CD4-positive, alpha-beta T cell treated with Interleukin-12 subunit alpha and Interleukin-12 subunit beta, for 1 hour (primary cell): ENCODE data around the gene ACP4.
"Not testable (repeated sequence)": the region's sequence is repeated elsewhere in the genome, so short reads cannot be mapped to it uniquely, and the experiment has no call there.

Source experiments
- DNase-seq: peaks from one replicate; pipeline ENCODE4 v3.0.0-alpha.2; 2020

Gene ACP4

DNA sequence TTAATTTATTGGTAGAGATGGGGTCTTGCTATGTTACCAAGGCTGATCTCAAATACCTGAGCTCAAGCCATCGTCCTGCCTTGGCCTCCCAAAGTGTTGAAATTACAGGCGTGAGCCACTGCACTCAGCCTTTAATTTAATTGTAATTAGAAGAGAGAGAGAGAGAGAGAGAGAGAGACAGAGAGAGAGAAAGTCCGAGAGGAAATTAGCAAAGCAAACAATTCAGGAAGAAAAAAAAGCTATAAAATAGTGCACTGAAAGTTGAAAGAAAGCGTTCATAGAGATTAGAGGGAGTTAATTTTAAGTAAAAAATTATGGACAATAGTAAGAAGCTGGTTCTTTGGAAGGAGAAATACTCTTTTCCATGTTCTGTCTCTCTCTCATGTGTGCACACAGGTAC, 13.0 kb upstream of the ACP4 start:
- DNase-seq: no peak

DNA sequence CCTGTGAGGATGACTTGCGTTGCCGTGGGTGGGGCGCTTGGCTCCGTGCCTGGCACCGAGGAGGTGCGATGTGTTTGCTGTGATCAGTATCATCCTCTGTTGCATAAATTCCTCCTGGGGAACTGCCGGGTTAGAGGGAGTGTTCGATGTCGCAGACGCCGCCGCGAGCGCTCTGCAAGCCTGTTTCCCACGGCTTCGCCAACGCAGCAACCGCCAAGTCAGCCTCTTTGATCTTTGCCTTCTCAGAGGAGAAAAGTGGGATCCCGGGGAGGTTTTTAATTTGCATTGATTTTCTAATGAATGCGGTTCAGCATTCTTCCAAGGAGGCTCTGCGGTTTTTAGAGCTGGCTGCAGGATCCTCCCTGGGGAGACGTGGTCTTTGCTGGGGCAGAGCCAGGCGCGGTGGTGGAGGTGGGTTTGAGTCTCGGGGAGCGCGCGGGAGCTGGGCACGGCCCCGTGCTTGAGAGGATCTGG, 12.3 kb upstream of the ACP4 start:
- no peak for DNase-seq

DNA sequence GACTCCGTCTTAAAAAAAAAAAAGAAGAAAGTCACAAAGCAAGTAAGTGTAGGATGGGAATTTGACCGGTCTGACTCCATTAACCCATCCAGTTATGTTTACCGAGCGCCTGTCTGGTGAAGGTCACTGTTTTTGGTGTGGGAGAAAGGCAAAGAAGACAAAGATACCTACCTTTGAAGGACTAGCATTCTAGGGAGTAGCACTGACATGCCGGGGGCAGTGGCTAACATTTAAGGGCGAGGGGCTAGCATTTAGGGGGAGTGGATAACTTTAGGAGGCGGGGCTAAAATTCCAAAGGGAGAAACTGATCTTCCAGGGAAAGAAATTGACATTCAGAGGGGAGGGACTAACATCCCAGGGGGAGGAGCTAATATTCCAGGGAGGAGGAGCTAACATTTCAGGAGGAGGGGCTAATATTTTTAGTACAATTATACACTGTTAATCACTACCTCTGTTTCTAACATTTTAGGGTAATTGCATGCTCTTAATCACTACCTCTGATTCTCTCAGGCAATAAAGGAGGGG, 11.2 kb upstream of the ACP4 start:
- no peak for DNase-seq

DNA sequence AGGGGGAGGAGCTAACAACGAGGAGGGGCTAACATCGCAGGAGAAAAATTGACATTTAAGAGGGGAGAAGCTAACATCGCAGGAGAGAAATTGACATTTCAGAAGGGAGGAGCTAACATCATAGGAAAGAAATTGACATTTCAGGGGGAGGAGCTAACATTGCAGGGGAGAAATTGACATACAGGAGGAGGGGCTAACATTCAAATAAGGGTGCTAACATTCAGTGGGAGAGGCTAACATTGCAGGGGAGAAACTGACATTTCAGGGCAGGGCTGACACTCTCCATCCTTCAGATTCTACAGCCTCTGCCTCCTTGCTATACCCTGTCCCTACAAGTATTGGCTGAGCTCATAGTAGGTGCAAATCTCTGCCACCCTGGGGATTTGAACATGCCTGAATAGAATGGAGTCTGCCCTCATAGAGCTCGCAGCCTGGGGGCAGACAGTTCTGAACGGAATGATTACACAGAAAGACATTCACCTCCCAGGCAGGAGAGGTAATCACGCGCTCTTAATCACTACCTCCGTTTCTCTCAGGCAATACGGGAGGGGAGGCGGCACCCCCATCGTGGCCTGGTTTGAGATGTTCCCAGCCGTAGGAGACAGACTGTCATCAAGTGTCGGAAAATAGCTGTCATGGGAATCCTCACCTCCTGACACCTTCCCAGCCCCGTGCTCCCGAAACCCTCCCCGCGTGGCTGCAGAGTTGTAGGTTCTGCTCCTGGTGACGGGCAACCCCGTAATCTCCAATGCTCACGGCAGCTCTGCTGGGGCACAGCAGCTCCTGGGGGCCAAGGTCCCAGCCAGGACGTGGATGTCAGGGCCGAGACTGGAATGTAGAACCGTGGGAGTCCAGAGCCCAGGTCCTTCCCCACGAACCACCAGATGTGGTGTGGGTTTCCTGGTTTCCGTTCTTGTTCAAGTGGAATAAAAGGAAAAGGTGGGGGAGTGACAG, 10.4 kb upstream of the ACP4 start:
- DNase-seq: no peak

DNA sequence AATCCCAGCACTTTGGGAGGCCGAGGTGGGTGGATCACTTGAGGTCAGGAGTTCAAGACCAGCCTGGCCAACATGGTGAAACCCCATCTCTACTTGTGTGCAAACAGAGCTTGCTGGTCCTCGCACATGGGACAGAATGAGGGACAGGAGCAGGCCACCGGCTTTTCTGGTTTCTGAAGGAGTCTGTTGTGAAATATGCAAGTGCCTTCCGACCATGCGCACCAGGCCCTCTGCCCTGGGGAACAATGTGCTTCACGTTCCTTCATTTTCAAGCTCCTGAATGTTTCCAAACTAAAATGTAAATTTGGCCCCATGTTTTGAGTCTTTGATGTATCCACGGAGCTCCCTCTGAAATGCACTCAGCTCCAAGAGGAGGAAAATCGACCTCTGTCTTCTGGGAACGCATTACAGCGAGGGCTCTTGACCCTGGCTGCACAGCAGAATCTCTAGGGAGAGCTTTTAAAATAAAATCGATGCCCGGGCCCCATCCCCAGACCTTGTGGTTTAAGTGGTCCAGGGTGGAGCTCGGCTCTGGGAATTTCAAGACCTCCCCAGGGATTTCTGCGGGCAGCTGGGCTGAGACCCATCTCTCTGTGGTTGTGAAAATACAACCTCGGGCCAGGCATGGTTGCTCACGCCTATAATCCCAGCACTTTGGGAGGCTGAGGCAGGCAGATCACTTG, 9.3 kb upstream of the ACP4 start:
- no peak for DNase-seq

DNA sequence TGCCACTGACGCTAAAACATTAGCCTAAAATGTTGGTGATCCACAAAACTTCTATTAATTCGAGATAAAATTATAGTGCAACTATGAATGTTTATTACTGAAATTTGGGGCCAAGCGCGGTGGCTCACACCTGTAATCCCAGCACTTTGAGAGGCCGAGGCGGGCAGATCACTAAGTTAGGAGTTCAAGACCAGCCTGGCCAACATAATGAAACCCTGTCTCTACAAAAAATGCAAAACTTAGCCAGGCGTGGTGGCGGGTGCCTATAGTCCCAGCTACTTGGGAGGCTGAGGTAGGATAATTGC, 6.4 kb upstream of the ACP4 start:
- not testable (repeated sequence) for DNase-seq

DNA sequence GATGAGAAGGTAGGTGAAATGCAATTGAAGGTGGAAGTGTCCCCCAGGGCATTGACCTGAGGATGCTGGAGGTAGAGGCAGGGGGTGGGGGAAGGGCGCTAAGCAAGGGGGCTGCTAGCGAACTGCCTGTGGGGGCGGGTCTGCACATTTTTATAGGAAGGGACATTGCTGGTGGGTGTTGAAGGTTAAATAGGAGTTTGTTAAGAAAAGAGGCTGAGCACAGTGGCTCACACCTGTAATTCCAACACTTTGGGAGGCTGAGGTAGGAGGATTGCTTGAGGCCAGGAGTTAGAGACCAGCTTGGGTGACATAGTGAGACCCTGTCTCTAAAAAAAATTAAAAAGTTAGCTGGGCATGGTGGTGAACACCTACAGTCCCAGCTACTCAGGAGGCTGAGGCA, 5.5 kb upstream of the ACP4 start:
- DNase-seq: no peak

DNA sequence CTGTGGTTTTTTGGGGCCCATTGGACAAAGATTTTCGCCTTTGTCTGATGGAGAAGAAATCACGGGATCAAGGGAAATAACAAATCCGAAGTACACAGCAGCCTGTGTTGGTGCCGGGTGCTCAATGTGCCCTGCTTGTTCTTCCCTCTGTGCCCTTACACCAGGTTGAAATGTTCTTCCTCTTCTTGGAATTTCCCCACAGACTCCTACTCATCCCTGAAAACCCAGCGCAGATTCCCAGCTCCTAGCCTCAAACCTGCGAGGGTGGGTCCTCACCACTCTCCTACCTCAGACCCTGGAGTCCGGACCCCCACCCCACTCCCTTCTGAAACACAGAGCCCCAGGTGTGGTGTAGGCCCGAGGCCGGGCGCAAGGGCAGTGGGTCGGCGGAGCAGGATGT, 4.9 kb upstream of the ACP4 start:
- no peak for DNase-seq

DNA sequence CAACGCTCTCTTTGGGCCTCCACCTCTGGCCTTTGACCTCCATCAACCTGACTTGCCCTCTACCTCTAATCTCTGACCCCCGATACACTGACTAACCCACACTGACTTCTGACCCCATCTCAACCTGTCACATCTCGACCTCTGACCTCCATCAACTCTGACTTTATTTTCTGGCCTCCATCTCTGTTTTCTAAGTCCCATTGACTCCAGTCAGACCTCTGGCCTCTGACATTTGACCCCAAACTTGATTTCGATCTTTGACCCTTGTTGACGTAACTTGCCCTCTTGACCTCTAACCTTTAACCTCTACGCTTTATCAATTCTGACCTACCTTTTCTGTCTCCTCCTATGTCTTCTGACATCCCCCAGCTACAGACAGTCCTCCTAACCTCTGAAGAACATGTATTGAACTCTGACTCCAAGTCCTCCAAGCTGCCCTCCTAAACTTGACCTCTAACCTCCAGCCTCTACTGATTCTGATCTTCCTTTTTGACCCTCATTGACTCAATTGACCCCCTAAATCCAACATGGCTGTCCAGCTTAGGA, 780 bp downstream of the ACP4 start:
- no peak for DNase-seq

DNA sequence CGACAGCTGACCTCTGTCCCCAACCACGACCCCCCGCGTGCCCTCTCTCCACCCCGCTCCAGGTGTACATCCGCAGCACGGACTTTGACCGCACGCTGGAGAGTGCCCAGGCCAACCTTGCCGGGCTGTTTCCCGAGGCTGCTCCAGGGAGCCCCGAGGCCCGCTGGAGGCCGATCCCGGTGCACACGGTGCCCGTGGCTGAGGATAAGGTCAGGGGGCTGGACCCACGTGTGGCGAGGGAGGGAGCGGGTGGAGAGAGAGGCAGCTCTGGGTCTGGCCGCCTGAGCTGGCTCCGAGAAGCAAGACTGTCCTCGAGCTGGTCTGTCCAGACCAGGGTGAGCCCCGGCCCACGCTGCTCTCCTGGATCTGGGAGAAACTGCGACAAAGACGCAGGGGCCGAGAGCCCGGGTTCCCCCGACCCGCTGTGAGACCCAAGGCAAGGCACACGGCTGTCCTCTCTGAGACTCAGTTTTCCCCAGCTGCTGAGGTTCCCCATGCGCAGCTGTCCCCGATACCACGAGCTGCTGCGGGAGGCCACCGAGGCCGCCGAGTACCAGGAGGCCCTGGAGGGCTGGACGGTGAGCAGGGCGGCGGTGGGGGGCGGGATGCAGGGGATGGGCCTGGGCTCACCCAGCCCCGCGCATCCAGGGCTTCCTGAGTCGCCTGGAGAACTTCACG, 1.5 kb downstream of the ACP4 start:
- DNase-seq: no peak

DNA sequence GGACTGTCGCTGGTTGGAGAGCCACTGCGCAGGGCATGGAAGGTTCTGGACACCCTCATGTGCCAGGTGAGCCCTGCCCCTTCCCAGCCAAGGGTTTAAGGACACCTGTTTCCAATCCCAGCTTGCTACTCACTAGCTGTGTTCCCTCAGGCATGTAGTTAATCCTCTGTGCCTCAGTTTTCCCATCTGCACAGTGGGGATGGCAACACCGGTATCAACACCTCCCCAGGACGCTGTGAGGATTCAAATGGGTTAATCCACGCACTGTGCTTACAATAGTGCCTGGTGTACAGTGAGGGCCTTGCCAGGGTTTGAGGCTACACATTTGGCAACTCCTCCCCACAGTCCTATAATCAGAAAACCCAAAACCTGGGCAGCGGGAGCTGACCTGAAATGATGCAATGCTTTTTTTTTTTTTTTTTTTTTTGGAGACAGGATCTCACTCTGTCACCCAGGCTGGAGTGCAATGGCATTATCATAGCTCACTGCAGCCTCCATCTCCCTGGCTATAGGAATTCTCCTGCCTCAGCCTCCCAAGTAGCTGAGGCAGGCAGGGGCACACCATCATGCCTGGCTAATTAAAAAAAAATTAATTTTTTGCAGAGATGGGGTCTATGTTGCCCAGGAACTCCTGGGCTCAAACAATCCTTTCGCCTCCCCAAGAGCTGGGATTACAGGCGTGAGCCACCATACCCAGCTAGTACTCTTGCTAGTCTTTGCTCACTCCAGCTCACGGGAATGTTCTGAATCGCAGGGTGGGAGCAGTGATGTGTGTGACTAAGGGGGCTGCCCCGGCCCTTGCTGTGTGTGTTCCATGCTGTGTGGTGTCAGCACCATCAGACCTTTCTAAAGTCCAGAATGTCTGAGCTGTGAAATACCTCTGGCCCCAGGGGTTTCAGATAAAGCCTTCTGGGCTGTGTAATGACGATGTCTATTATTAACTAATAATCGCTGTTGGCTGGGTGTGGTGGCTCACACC, 2.3 kb downstream of the ACP4 start:
- no peak for DNase-seq

DNA sequence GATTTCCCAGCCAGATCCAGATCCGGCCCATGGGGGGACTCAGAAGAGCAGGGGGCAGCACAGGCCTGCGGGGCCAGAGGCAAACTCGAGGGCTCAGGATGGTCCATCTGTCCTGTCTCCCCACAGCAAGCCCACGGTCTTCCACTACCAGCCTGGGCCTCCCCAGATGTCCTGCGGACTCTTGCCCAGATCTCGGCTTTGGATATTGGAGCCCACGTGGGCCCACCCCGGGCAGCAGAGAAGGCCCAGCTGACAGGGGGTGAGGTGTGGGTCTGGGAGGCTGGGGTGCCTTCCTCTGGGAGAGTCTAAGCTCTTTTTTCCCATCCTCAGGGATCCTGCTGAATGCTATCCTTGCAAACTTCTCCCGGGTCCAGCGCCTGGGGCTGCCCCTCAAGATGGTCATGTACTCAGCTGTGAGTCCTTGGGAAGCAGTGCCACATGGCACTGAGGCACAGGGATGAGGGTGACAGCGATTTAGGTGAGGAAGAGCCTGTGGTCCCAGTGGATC, 3.4 kb downstream of the ACP4 start:
- no peak for DNase-seq

DNA sequence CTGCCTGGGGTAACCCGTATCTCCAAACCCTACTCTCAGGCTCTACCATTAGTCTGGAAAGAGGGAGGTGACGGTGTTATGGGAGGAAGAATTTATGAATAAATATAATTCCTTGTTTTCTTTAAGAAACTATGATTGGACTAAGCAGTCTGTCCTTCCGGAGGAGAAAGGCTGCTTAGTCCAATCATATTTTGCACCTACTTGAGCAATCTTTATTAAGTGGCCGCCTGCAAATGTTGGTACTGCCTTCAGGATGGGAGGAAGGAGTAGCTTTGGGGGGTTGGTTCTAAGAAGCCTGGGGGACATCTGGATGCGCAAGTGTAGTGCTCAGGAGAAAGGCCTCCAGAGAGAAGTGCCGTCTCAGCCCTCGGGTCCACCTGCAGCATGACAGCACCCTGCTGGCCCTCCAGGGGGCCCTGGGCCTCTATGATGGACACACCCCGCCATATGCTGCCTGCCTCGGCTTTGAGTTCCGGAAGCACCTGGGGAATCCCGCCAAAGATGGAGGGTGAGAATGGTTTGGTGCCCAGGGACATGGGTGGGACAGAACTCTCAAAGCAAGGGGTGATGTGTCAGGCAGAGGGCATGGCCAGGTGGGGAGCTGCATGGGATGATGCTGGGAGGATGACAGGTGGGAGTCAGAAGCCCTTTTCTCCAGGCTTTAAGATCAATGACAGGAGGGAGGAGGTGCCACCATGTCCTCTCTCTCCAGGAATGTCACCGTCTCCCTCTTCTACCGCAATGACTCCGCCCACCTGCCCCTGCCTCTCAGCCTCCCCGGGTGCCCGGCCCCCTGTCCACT, 4.1 kb downstream of the ACP4 start:
- DNase-seq: no peak

DNA sequence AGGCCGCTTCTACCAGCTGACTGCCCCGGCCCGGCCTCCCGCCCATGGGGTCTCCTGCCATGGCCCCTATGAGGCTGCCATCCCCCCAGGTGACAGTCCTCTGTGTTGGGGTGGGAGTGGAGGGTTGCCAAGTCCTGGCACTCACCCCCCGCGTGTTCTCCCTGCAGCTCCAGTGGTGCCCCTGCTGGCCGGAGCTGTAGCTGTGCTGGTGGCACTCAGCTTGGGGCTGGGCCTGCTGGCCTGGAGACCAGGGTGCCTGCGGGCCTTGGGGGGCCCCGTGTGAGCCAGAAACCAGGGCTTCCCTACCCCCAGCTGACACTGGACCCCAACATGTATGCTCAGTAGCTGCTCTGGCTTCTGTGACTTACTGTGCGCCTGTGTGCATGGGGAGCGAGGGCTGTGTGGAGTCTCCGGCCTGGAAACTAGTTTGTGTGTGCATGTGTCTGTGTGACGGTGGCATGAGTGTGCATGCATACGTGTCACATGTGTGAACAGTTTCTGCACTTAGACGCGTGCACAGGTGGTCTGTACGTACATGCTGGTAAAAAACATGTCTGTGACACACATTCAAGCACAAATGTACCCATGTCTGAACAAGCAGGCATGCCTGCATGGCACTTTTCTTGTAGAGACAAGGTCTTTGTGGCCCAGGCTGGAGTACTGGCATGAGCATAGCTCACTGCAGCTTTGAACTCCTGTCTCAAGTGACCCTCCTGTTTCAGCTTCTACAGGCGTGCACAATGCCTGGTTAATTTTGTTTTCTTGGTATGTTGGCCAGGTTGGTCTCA, 4.9 kb downstream of the ACP4 start:
- no peak for DNase-seq

DNA sequence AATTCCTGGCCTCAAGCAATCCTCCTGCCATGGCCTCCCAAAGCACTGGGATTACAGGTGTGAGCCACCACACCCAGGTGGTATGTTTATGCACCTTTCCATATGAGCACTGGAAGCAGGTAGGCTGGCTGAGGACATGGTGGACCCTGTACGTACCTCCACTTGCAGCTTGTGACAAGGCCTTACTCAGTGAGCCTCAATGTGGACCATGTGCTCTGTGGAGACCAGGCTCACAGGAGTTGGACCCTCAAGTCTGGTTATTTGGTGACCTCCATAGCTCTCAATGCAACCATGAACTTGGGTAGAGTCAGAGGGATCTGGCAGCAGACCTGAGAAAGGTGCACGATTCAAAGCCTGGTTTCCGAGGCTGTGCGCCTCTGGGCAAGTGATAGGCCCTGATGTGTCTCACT, 5.5 kb downstream of the ACP4 start:
- no peak for DNase-seq

DNA sequence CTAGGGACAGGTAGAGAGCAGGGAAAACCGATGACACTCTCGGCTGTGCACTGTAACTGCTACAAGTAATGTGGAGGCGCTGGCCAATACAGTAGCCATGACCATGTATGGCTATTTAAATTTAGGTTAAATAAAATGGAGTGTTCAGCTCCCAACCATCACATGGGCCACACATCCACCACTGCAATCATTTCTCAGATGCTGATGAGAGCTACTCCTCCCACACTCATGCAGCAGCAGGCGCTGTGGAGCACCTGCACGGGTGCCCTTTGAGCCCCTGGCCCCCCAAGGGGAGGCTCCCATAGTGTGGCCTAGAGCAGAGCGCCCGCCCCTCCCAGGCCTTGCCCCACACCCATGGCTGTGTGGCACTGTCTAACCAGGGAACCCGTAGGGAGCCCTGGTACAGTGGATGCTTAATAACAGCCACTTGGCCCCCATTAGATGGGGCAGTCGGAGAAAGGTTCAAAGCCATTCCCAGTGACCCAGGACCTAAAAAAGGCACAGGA, 6.0 kb downstream of the ACP4 start:
- no peak for DNase-seq

DNA sequence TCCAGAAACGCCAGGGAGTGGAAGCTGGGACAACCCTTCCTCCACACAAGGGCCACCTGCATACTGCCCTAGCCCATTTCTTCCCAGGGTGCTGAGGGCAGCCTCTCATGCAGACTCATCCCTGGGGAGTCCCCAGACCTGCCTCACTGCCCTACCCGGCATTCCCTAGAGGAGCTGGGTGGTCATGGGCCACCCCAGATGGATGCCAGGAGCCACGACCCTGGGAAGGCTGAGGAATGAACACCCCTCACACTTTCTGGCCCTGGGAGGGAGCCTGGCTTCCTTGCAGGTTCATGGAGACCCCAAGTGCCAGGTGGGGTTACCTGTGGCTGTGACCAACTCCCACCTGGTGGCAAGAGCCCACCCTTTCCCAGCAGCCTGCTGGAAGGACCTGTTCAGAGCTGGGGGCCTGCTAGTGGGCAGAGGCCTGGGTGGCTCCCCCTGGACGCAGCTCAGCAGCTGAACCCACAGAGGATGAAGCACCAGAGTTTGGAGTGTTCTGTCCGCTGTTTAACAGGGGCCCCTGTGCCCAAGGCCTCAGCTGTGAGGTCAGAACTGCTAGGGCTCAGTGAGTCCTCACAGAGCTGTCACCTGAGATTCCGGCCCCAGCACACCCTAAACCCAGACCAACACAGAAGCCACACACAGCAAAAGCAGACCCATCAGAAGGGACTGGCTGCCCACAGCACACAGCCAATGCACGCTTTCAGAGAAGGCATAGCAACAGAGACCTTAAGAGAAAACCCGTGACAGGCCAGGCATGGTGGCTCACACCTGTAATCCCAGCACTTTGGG, 6.6 kb downstream of the ACP4 start:
- no peak for DNase-seq

DNA sequence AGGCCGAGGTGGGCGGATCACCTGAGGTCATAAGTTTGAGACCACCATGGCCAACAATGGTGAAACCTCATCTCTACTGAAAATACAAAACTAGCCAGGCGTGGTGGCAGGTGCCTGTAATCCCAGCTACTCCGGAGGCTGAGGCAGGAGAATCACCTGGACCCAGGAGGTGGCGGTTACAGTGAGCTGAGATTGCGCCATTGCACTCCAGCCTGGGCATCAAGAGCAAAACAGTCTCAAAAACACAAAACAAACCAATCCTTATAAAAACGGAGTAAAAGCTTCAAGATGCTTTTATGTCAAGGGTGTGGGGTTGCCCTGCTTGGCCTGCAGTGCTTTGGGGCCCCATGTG, 7.2 kb downstream of the ACP4 start:
- no peak for DNase-seq
